SK-N-SH treated with all-trans-retinoic acid at 6 μM for 48 hours (cell line): ENCODE results near the gene COL16A1.

Source experiments
- RARB ChIP-seq: fragments of 250-450 bp; sonication (Bioruptor Pico); IDR thresholded peaks from 2 replicates; pipeline ENCODE4 v1.8.0; 2021; ENCODE audit warnings: mild to moderate bottlenecking, moderate library complexity
- SNAI2 ChIP-seq: fragments of 250-450 bp; sonication (Bioruptor Pico); IDR thresholded peaks from 2 replicates; pipeline ENCODE4 v1.5.0; 2020; ENCODE audit warnings: mild to moderate bottlenecking, moderate library complexity
- TCF4 ChIP-seq: fragments of 250-450 bp; sonication (Bioruptor Pico); IDR thresholded peaks from 2 replicates; pipeline ENCODE4 v1.8.0; 2021; ENCODE audit warnings: mild to moderate bottlenecking, moderate library complexity, borderline replicate concordance
- ZFP3 ChIP-seq: fragments of 250-450 bp; sonication (Bioruptor Pico); IDR thresholded peaks from 2 replicates; pipeline ENCODE4 v1.5.0; 2020; ENCODE audit warnings: mild to moderate bottlenecking, moderate library complexity
- ZFP30 ChIP-seq: fragments of 450-650 bp; formaldehyde crosslinking; IDR thresholded peaks from 2 replicates; pipeline ENCODE4 v1.5.0; 2022; ENCODE audit warnings: mild to moderate bottlenecking, moderate library complexity

- no peak for TF ChIP-seq ZFP30 (CRISPR knock-in tag)
- TF ChIP-seq RARB (CRISPR knock-in tag): no peak
- no peak for TF ChIP-seq TCF4
- no peak for TF ChIP-seq SNAI2 (CRISPR knock-in tag)
- no peak for TF ChIP-seq ZFP3 (CRISPR knock-in tag)
Observed at GRCh38 chr1:31726715-31727114, 22.9 kb upstream of the COL16A1 start.
